B cell (primary cell): ENCODE results near the gene STXBP5L. TPM values are rescaled to one million over a fixed set of nuclear protein-coding genes. Genes with fewer than 3 reads are reported as not detected.

Source experiments
- ATAC-seq: fragments of 200-7000 bp; cut with Tn5 transposase; one replicate; pipeline ENCODE4 v1.10.0; 2021; ENCODE audit warnings: low read depth, mild to moderate bottlenecking, moderate number of reproducible peaks, moderate library complexity
- CTCF ChIA-PET: fragments of 350-600 bp; sonication (Branson Sonifier 250); formaldehyde crosslinking; loops from one replicate; lab custom pipeline; 2021; ENCODE audit warnings: antibody characterized with exemption, inconsistent platforms; lab: Charles Lee
- POLR2A ChIA-PET: fragments of 350-600 bp; sonication (Branson Sonifier 250); formaldehyde crosslinking; loops from one replicate; lab custom pipeline; 2021; ENCODE audit warnings: antibody characterized with exemption; lab: Charles Lee
- DNase-seq: peaks from one replicate; pipeline ENCODE4 v3.0.0; 2013
- H2AFZ ChIP-seq: 2 replicates; pipeline ENCODE4 v1.6.1; 2012; ENCODE audit warnings: mild to moderate bottlenecking, low read depth, low read length; ENCODE audit not compliant: insufficient read depth, poor library complexity, severe bottlenecking
- H3K27ac ChIP-seq, 2 donors: 1 replicate in 1 of 2; 2 replicates in 1 of 2; pipeline ENCODE4 v1.5.1; 2012 to 2013; ENCODE audit warnings: low read length in 2 of 2, mild to moderate bottlenecking in 2 of 2, moderate library complexity in 1 of 2
- H3K27me3 ChIP-seq, 4 experiments: fragments of 200-600 bp in 1 of 4; sonication (generic) in 1 of 4; replicated peaks in 1 of 4; 1 replicate in 2 of 4; 2 replicates in 2 of 4; pipeline versions ENCODE4 v1.6.1 to v1.7.0; 2013 to 2016; ENCODE audit warnings: low read length in 3 of 4, mild to moderate bottlenecking in 2 of 4, mixed read lengths in 1 of 4, moderate library complexity in 1 of 4; ENCODE audit not compliant: insufficient read depth in 4 of 4, control insufficient read depth in 3 of 4; ENCODE audit errors: control extremely low read depth in 1 of 4
- H3K36me3 ChIP-seq, 2 experiments: replicated peaks in 1 of 2; 1 replicate in 1 of 2; 2 replicates in 1 of 2; pipeline versions ENCODE4 v1.6.1 to v1.7.1; 2013; ENCODE audit warnings: low read length in 1 of 2; ENCODE audit not compliant: insufficient read depth in 2 of 2, control insufficient read depth in 1 of 2; ENCODE audit errors: control extremely low read depth in 1 of 2, extremely low read depth in 1 of 2
- H3K4me1 ChIP-seq, 2 donors: fragments of 200-600 bp in 1 of 2; sonication (generic) in 1 of 2; 1 replicate in 1 of 2; 2 replicates in 1 of 2; pipeline versions ENCODE4 v1.5.1 to v1.6.1; 2013 to 2017; ENCODE audit warnings: low read length in 2 of 2; ENCODE audit not compliant: control insufficient read depth in 2 of 2, insufficient read depth in 2 of 2
- H3K4me2 ChIP-seq: replicated peaks from 2 replicates; pipeline ENCODE3; 2012; ENCODE audit warnings: mild to moderate bottlenecking, low read depth, low read length; ENCODE audit not compliant: poor library complexity, severe bottlenecking
- H3K4me3 ChIP-seq, 5 experiments: fragments of 200-600 bp in 1 of 5; sonication (generic) in 1 of 5; 1 replicate in 3 of 5; 2 replicates in 2 of 5; pipeline versions ENCODE4 v1.5.1 to v1.7.0; 2011 to 2016; ENCODE audit warnings: low read length in 4 of 5, mild to moderate bottlenecking in 4 of 5, low read depth in 2 of 5, control low read depth in 1 of 5, moderate library complexity in 1 of 5; ENCODE audit not compliant: insufficient read depth in 1 of 5; ENCODE audit errors: control extremely low read depth in 1 of 5, extremely low read depth in 1 of 5
- H3K79me2 ChIP-seq: fragments of 200-600 bp; sonication (generic); one replicate; pipeline ENCODE4 v1.6.0; 2016; ENCODE audit warnings: low read length; ENCODE audit not compliant: control insufficient read depth, insufficient read depth
- H3K9ac ChIP-seq: fragments of 200-600 bp; sonication (generic); 2 replicates; pipeline ENCODE4 v1.6.1; 2017; ENCODE audit warnings: mild to moderate bottlenecking, low read length, moderate library complexity
- H3K9me3 ChIP-seq, 3 donors: one replicate each; pipeline versions ENCODE4 v1.6.1 to v1.7.1; 2013; ENCODE audit warnings: low read length in 2 of 3; ENCODE audit not compliant: control insufficient read depth in 2 of 3, insufficient read depth in 1 of 3; ENCODE audit errors: control extremely low read depth in 1 of 3
- H4K20me1 ChIP-seq: 2 replicates; pipeline ENCODE4 v1.6.0; 2012; ENCODE audit warnings: mild to moderate bottlenecking, low read length; ENCODE audit not compliant: insufficient read depth, control insufficient read depth, poor library complexity, severe bottlenecking
- H3K27ac Mint-ChIP-seq: one replicate; pipeline ENCODE4 v1.8.0; 2021; ENCODE audit warnings: mixed read lengths
- H3K27me3 Mint-ChIP-seq: one replicate; pipeline ENCODE4 v1.8.0; 2021; ENCODE audit warnings: mixed read lengths
- H3K4me1 Mint-ChIP-seq: one replicate; pipeline ENCODE4 v1.8.0; 2021; ENCODE audit warnings: mixed read lengths
- H3K4me3 Mint-ChIP-seq: one replicate; pipeline ENCODE4 v1.8.0; 2021; ENCODE audit warnings: mixed read lengths
- H3K9me3 Mint-ChIP-seq: one replicate; pipeline ENCODE4 v1.8.0; 2022; ENCODE audit warnings: mixed read lengths; ENCODE audit not compliant: insufficient read depth
- EZH2 ChIP-seq: IDR thresholded peaks from 2 replicates; pipeline ENCODE4 v1.6.1; 2012; ENCODE audit warnings: borderline replicate concordance, low read depth, mild to moderate bottlenecking, moderate library complexity, low read length; ENCODE audit not compliant: insufficient read depth, poor library complexity, severe bottlenecking
- WGBS: methylation state at CpG from one replicate; pipeline ENCODE4 v1.1.5; 2013; ENCODE audit warnings: missing lambda C conversion rate; ENCODE audit not compliant: insufficient coverage; 5-methylcytosine and 5-hydroxymethylcytosine counted together
- intact Hi-C: fragments of 100-400 bp; cut with micrococcal nuclease; formaldehyde crosslinking; loops from one replicate; pipeline ENCODE4 v1.10.0; 2022
- polyA plus RNA-seq: library from polyadenylated mRNA; depleted of rRNA; stranded (reverse); fragments of >200 nt; gene quantifications from 2 replicates; pipeline ENCODE4 v1.2.3, GENCODE V29; 2012
- total RNA-seq, 2 donors: library from RNA; stranded (reverse); fragments of 120-200 nt in 1 of 2; gene quantifications; 1 replicate in 1 of 2; 2 replicates in 1 of 2; pipeline versions ENCODE4 v1.2.3 to v1.2.4, GENCODE V29; 2013 to 2022
- TF ChIP-seq, protein P1 (sequence below): fragments of 200-600 bp; IDR thresholded peaks from one replicate; pipeline ENCODE4 v1.8.0; 2022; ENCODE audit warnings: antibody characterized with exemption, mild to moderate bottlenecking

Gene STXBP5L
- total and polyA plus RNA-seq, 2 donors (not counting 1 experiment from before 2014, with no cell fraction given) = not detected

DNA sequence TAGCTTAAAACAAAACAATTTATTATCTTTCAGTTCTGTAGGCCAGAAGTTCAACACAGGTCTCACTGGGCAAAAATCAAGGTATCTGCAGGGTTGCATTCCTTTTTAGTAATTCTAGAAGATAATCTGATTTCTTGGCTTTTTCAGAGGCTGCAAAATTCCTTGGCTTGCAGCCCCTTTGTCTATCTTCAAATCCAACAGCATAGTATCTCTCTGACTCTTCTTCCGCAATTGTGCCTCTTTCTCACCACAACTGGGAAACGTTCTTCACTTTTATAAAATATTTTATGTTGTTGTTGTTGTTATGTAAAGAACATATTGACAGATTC is 218.7 kb downstream of the STXBP5L start:
- intact Hi-C loops = no loop called here
- H3K4me3 Mint-ChIP-seq = no peak overlapping the region
- Histone ChIP-seq H2AFZ (no peak overlapping the region), H3K27ac (no peak overlapping the region), H3K9me3 (no peaks in the 10 kb centered on the region), H3K79me2 (no peaks in the 10 kb centered on the region), H3K27me3 (no peaks in the 10 kb centered on the region), H3K36me3 (no peaks in the 10 kb centered on the region), H3K4me2 (no peak overlapping the region), H3K9ac (no peak overlapping the region), H4K20me1 (no peaks in the 10 kb centered on the region), H3K4me3 (no peak overlapping the region), H3K4me1 (no peaks in the 10 kb centered on the region)
- no peak for DNase-seq
- H3K27ac Mint-ChIP-seq = no peak overlapping the region
- no peak for ATAC-seq
- POLR2A ChIA-PET = no interaction called here
- TF ChIP-seq, protein P1, sequence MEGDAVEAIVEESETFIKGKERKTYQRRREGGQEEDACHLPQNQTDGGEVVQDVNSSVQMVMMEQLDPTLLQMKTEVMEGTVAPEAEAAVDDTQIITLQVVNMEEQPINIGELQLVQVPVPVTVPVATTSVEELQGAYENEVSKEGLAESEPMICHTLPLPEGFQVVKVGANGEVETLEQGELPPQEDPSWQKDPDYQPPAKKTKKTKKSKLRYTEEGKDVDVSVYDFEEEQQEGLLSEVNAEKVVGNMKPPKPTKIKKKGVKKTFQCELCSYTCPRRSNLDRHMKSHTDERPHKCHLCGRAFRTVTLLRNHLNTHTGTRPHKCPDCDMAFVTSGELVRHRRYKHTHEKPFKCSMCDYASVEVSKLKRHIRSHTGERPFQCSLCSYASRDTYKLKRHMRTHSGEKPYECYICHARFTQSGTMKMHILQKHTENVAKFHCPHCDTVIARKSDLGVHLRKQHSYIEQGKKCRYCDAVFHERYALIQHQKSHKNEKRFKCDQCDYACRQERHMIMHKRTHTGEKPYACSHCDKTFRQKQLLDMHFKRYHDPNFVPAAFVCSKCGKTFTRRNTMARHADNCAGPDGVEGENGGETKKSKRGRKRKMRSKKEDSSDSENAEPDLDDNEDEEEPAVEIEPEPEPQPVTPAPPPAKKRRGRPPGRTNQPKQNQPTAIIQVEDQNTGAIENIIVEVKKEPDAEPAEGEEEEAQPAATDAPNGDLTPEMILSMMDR = no peak
- no peak for TF ChIP-seq EZH2
- WGBS = no CpG with 5 or more reads among the region's 2 CpGs
- no peaks in the 10 kb centered on the region for H3K27me3 Mint-ChIP-seq
- no peaks in the 10 kb centered on the region for H3K9me3 Mint-ChIP-seq
- H3K4me1 Mint-ChIP-seq = no peaks in the 10 kb centered on the region
- CTCF ChIA-PET = no interaction called here

DNA sequence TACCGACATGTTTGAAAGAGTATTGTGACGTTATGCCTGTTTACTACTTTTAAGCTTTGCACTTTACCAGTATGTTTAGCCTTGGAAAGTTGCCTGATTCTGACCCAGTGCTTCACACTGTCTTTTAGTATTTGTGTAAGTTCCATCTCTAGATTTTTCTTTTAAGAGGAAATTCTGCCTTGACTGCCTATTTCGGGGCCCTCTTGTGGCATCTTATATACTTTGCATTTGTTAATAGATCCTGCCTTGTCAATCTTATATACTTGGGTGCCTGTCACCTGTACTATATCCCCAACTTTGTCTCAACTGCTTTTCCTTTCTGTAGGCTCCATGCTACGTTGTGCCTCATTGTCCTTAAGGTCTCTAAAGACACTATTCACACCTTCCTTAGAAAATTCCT is 244.6 kb downstream of the STXBP5L start:
- H3K4me3 ChIP-seq = no peak overlapping the region
- ATAC-seq (no peak), DNase-seq (no peak)
- H3K9ac ChIP-seq = no peak overlapping the region
- H3K36me3 ChIP-seq = no peaks in the 10 kb centered on the region
- H3K79me2 ChIP-seq = no peaks in the 10 kb centered on the region
- no peak overlapping the region for H2AFZ ChIP-seq
- Mint-ChIP-seq H3K27ac (no peak overlapping the region), H3K4me1 (no peaks in the 10 kb centered on the region), H3K4me3 (no peak overlapping the region), H3K9me3 (peaks cover 5% of the 10 kb centered on the region), H3K27me3 (no peaks in the 10 kb centered on the region)
- CTCF ChIA-PET = no interaction called here
- H4K20me1 ChIP-seq = no peaks in the 10 kb centered on the region
- peaks cover 0 to 3% (median 2%) of the 10 kb centered on the region in 3 donors for H3K9me3 ChIP-seq
- no peaks in the 10 kb centered on the region for H3K4me1 ChIP-seq
- no peaks in the 10 kb centered on the region for H3K27me3 ChIP-seq
- no peak overlapping the region for H3K4me2 ChIP-seq
- H3K27ac ChIP-seq = no peak overlapping the region
- TF ChIP-seq, protein P1 = no peak
- TF ChIP-seq EZH2 = no peak
- WGBS = 83% methylated on average over 1 of the region's 4 CpGs
- POLR2A ChIA-PET = no interaction called here
- intact Hi-C loops = no loop called here
